Measurements from ENCODE around the gene DAPK1.

DNA sequence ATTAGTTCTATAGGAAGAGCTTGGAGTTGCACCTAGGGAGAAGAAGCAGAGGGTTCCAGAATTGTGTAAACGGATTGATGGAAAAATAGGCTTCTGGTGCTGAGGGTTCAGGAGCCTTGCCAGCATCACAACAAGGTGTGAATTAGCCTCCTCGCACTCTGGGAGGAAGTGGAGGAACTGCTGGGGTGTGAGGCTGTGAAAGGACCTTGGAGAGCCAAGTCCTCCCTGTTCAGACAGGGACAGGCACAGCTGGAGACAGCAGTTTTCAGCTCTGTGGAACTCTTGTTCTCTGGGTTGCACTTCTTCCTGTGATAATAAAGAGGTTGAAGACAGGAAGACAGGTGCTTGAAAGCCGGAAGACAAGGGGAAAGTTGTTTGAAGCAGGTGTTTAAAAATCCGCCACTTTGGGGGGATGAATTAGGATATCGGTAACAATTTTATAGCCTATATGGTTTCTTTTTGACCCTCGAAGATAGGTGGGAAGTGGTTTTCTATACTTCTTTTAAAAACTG is 22.6 kb downstream of the DAPK1 start:
- TF ChIP-seq, protein P1, sequence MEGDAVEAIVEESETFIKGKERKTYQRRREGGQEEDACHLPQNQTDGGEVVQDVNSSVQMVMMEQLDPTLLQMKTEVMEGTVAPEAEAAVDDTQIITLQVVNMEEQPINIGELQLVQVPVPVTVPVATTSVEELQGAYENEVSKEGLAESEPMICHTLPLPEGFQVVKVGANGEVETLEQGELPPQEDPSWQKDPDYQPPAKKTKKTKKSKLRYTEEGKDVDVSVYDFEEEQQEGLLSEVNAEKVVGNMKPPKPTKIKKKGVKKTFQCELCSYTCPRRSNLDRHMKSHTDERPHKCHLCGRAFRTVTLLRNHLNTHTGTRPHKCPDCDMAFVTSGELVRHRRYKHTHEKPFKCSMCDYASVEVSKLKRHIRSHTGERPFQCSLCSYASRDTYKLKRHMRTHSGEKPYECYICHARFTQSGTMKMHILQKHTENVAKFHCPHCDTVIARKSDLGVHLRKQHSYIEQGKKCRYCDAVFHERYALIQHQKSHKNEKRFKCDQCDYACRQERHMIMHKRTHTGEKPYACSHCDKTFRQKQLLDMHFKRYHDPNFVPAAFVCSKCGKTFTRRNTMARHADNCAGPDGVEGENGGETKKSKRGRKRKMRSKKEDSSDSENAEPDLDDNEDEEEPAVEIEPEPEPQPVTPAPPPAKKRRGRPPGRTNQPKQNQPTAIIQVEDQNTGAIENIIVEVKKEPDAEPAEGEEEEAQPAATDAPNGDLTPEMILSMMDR (IDR thresholded peaks at IDR 0.05; ENCODE audit: poor library complexity): no peak
- no peak for TF ChIP-seq EZH2 (IDR thresholded peaks at IDR 0.05; ENCODE audit: borderline replicate concordance)
